Tibial artery (tissue), 4 donors: Measurements from ENCODE around the gene CNTN1.

Experiments
- DNase-seq, 2 donors: peaks; one replicate each; pipeline ENCODE4 v3.0.0-alpha.2; 2019
- H3K27ac ChIP-seq, 2 donors: fragments of 200-600 bp; sonication (generic) in 1 of 2; 1 replicate in 1 of 2; 2 replicates in 1 of 2; pipeline ENCODE4 v1.5.1; 2018 to 2019; ENCODE audit warnings: mild to moderate bottlenecking in 1 of 2
- H3K27me3 ChIP-seq, 2 donors: fragments of 200-600 bp; sonication (generic) in 1 of 2; one replicate each; pipeline versions ENCODE4 v1.5.1 to v1.6.0; 2016 to 2019
- H3K36me3 ChIP-seq, 3 donors: fragments of 200-600 bp; sonication (generic) in 2 of 3; one replicate each; pipeline ENCODE4 v1.5.1; 2016 to 2019; ENCODE audit warnings: mild to moderate bottlenecking in 2 of 3
- H3K4me1 ChIP-seq, 4 donors: fragments of 200-600 bp; sonication (generic) in 2 of 4; 1 replicate in 3 of 4; 2 replicates in 1 of 4; pipeline ENCODE4 v1.5.1; 2016 to 2019
- H3K4me3 ChIP-seq, 2 donors: fragments of 200-600 bp; sonication (generic) in 1 of 2; 1 replicate in 1 of 2; 2 replicates in 1 of 2; pipeline ENCODE4 v1.5.1; 2018 to 2019; ENCODE audit warnings: mild to moderate bottlenecking in 2 of 2
- H3K9me3 ChIP-seq, 3 donors: fragments of 200-600 bp; sonication (generic) in 1 of 3; one replicate each; pipeline ENCODE4 v1.5.1; 2016 to 2019
- intact Hi-C: fragments of 100-400 bp; cut with DNase I; formaldehyde crosslinking; loops from one replicate; pipeline ENCODE4 v1.15.0; 2023; ENCODE audit warnings: low total_unique reads
- TF ChIP-seq, protein P1 (sequence below), 2 experiments: fragments of 200-600 bp in 1 of 2; fragments of 450-650 bp in 1 of 2; IDR thresholded peaks; one replicate each; pipeline ENCODE4 v1.5.1; 2017 to 2019; ENCODE audit warnings: antibody characterized with exemption in 2 of 2, mild to moderate bottlenecking in 1 of 2, moderate library complexity in 1 of 2

CNTN1 gene

DNA sequence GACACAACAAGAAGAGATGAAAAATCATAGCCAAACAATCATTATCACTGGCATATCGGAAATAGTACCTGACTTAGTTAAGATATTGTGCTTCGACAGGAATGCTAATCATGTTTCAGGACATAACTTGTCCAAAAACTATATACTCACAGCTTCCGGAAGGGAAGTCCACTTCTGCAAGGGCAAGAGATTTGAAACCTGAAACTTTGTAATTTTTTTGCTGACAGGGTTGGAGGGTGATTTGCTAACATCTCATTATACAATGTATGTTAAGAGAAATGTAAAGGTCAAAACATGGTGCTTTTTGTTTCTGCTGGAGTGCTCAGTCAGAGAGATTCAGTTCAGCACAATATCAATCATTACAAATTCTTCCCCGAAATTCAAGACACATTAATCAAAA lies 200.3 kb downstream of the CNTN1 start:
- H3K36me3 ChIP-seq: no peaks in the 10 kb centered on the region
- no peaks in the 10 kb centered on the region for H3K4me1 ChIP-seq
- no peaks in the 10 kb centered on the region for H3K9me3 ChIP-seq
- no peaks in the 10 kb centered on the region for H3K27me3 ChIP-seq
- intact Hi-C loops: no loop called here
- no peak overlapping the region for H3K4me3 ChIP-seq
- DNase-seq: no peak
- TF ChIP-seq, protein P1, sequence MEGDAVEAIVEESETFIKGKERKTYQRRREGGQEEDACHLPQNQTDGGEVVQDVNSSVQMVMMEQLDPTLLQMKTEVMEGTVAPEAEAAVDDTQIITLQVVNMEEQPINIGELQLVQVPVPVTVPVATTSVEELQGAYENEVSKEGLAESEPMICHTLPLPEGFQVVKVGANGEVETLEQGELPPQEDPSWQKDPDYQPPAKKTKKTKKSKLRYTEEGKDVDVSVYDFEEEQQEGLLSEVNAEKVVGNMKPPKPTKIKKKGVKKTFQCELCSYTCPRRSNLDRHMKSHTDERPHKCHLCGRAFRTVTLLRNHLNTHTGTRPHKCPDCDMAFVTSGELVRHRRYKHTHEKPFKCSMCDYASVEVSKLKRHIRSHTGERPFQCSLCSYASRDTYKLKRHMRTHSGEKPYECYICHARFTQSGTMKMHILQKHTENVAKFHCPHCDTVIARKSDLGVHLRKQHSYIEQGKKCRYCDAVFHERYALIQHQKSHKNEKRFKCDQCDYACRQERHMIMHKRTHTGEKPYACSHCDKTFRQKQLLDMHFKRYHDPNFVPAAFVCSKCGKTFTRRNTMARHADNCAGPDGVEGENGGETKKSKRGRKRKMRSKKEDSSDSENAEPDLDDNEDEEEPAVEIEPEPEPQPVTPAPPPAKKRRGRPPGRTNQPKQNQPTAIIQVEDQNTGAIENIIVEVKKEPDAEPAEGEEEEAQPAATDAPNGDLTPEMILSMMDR (IDR thresholded peaks at IDR 0.05): no peak
- H3K27ac ChIP-seq: no peak overlapping the region

DNA sequence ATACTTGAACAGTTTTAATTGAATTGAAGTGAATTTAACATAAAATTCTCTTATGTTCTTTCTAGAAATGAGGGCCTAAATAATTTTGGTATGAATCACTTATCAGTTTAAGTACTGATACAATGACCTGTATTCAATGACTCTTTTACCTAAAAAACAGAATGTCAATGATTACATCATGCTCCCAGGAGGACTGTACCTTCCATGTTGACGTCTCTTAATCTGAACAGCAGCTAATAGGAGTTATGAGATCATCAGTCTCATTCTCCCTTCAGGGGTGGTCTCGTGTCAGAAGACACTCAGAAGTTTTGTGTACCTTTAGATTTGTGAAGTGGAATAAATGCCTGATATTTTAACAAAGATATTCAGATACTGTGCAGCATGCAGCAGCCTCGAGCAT lies 206.3 kb downstream of the CNTN1 start:
- H3K4me3 ChIP-seq: no peak overlapping the region
- no peaks in the 10 kb centered on the region for H3K4me1 ChIP-seq
- intact Hi-C loops: no loop called here
- H3K27ac ChIP-seq: no peak overlapping the region
- TF ChIP-seq, protein P1 (IDR thresholded peaks at IDR 0.05): no peak
- no peaks in the 10 kb centered on the region for H3K27me3 ChIP-seq
- no peaks in the 10 kb centered on the region for H3K36me3 ChIP-seq
- DNase-seq: no peak
- H3K9me3 ChIP-seq: no peaks in the 10 kb centered on the region

DNA sequence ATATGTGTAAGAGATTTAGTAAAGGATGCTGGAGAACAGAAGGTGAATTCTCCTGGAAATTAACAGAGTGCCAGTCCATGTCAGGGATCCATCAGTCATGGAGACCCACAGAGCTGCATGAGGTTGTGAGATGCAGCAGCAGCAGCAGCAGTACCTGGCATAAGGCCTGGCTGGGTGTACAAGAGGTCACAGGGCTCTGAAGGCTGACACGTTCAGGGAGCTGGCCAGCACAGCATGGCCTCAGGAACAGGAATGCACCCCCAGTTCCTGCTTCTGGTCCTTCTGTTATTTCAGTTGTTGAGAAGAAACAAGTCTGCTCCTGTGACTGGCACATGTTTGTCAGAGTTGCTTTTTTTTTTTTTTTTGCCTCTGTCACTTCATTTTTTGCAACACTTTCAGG lies 210.8 kb downstream of the CNTN1 start:
- intact Hi-C loops: no loop called here
- H3K4me3 ChIP-seq: no peak overlapping the region
- no peaks in the 10 kb centered on the region for H3K27me3 ChIP-seq
- H3K27ac ChIP-seq: no peak overlapping the region
- no peaks in the 10 kb centered on the region for H3K4me1 ChIP-seq
- TF ChIP-seq, protein P1 (IDR thresholded peaks at IDR 0.05): no peak
- H3K36me3 ChIP-seq: no peaks in the 10 kb centered on the region
- no peak for DNase-seq
- H3K9me3 ChIP-seq: no peaks in the 10 kb centered on the region

DNA sequence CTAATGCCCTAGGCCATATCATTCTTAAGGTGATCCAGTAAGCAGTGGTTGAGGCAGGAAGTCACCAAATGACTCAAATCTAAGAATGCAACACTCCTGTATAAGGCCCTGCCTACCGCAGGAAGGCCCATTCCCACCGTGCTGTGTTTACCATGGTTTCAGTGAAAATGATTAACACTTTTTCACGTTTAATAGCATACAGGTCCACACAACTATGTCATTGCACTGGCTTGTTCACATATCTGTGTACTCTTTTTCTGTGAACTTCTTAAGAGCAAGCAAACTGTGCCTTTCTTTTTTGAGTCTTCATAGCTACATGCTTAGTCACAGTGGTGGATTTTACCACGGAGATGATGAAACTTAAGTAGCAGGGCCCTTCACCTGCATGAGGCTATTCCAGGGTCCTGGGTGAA lies 214.9 kb downstream of the CNTN1 start:
- intact Hi-C loops: no loop called here
- no peak overlapping the region for H3K27ac ChIP-seq
- H3K27me3 ChIP-seq: no peaks in the 10 kb centered on the region
- H3K4me1 ChIP-seq: no peaks in the 10 kb centered on the region
- no peaks in the 10 kb centered on the region for H3K36me3 ChIP-seq
- TF ChIP-seq, protein P1 (IDR thresholded peaks at IDR 0.05): no peak
- H3K9me3 ChIP-seq: no peaks in the 10 kb centered on the region
- no peak overlapping the region for H3K4me3 ChIP-seq
- no peak for DNase-seq

DNA sequence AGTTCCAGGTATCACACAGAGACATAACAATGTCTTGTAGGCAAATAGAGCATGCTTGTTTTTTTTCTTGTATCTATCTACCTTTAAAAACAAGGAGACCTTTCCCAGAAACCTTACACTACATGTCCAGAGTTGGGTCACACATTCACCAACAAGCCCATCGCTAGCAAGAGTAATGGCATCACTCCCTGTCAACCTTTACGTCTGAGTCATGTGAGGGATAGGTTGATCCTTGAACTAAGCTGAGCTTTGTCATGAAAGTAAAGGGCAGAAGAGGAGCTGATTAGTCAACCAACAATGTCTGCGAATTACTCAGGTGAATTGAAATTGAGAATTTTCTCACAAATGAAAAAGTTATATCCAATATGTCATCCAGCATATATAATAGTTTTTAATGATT lies 219.4 kb downstream of the CNTN1 start:
- H3K4me1 ChIP-seq: no peaks in the 10 kb centered on the region
- no peak overlapping the region for H3K27ac ChIP-seq
- TF ChIP-seq, protein P1 (IDR thresholded peaks at IDR 0.05): no peak
- intact Hi-C loops: no loop called here
- no peaks in the 10 kb centered on the region for H3K27me3 ChIP-seq
- no peaks in the 10 kb centered on the region for H3K36me3 ChIP-seq
- no peak for DNase-seq
- no peaks in the 10 kb centered on the region for H3K9me3 ChIP-seq
- no peak overlapping the region for H3K4me3 ChIP-seq

DNA sequence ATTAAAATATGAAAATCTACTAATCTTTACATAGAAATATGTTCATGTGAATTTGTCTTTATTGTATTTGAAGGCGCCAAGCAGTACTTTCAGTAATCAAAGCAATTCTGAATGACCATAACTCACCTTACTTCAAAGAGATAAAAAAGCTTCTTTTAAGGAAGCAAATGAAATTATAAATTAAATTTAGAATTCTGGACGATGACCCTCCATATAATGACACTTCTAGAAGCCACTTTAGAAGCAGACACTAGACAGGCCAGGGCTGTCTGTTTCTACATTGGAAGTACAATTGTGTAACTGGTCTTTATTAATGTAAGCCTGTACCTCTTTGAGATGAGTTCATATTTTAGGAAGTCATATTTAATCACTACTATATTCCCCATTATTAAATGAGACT lies 222.9 kb downstream of the CNTN1 start:
- TF ChIP-seq, protein P1 (IDR thresholded peaks at IDR 0.05): no peak
- Histone ChIP-seq H3K4me1 (no peaks in the 10 kb centered on the region), H3K27ac (no peak overlapping the region), H3K36me3 (no peaks in the 10 kb centered on the region), H3K27me3 (no peaks in the 10 kb centered on the region), H3K9me3 (no peaks in the 10 kb centered on the region), H3K4me3 (no peak overlapping the region)
- intact Hi-C loops: no loop called here
- no peak for DNase-seq
